Activated naive CD4-positive, alpha-beta T cell treated with Interleukin-2 at 50 U/mL for 16 hours (primary cell): ENCODE data around the gene TOPBP1.
"Not testable (repeated sequence)": the region's sequence is repeated elsewhere in the genome, so short reads cannot be mapped to it uniquely, and the experiment has no call there.

Experiments
- DNase-seq: peaks from one replicate; pipeline ENCODE4 v3.0.0-alpha.2; 2020

TOPBP1 gene

GRCh38 chr3:133673746-133674145 lies 12.0 kb upstream of the TOPBP1 start:
- no peak for DNase-seq

GRCh38 chr3:133672461-133672860 lies 10.7 kb upstream of the TOPBP1 start:
- DNase-seq, result no peak

GRCh38 chr3:133670525-133670995 lies 8.8 kb upstream of the TOPBP1 start:
- no peak for DNase-seq

GRCh38 chr3:133669949-133670524 lies 8.3 kb upstream of the TOPBP1 start:
- no peak for DNase-seq

GRCh38 chr3:133667118-133667517 lies 5.4 kb upstream of the TOPBP1 start:
- DNase-seq, result no peak

GRCh38 chr3:133665188-133665587 lies 3.4 kb upstream of the TOPBP1 start:
- DNase-seq, result not testable (repeated sequence)

- peak; percentile 4 for DNase-seq
Measured at GRCh38 chr3:133663569-133664313, 2.0 kb upstream of the TOPBP1 start.

- DNase-seq, result peak; percentile 18
Measured at GRCh38 chr3:133662278-133662651, 524 bp upstream of the TOPBP1 start.

GRCh38 chr3:133659806-133660205 lies 1.9 kb downstream of the TOPBP1 start:
- no peak for DNase-seq

GRCh38 chr3:133655731-133656515 lies 5.8 kb downstream of the TOPBP1 start:
- no peak for DNase-seq

- DNase-seq, result no peak
Measured at GRCh38 chr3:133649486-133650068, 12.2 kb downstream of the TOPBP1 start.

- DNase-seq, result no peak
Measured at GRCh38 chr3:133644768-133645167, 17.0 kb downstream of the TOPBP1 start.

- DNase-seq, result no peak
Measured at GRCh38 chr3:133643611-133644010, 18.1 kb downstream of the TOPBP1 start.

GRCh38 chr3:133641254-133641653 lies 20.5 kb downstream of the TOPBP1 start:
- no peak for DNase-seq

- no peak for DNase-seq
Measured at GRCh38 chr3:133633439-133633838, 28.3 kb downstream of the TOPBP1 start.

- DNase-seq, result no peak
Measured at GRCh38 chr3:133629146-133629545, 32.6 kb downstream of the TOPBP1 start.

- no peak for DNase-seq
Measured at GRCh38 chr3:133627789-133628188, 34.0 kb downstream of the TOPBP1 start.

- DNase-seq, result no peak
Measured at GRCh38 chr3:133620066-133620784, 41.5 kb downstream of the TOPBP1 start.

- no peak for DNase-seq
Measured at GRCh38 chr3:133611534-133611933, 50.2 kb downstream of the TOPBP1 start.

GRCh38 chr3:133610031-133610430 lies 51.7 kb downstream of the TOPBP1 start:
- DNase-seq, result no peak

- no peak for DNase-seq
Measured at GRCh38 chr3:133608388-133608787, 53.4 kb downstream of the TOPBP1 start.

GRCh38 chr3:133607816-133608215 lies 53.9 kb downstream of the TOPBP1 start:
- DNase-seq, result no peak

- no peak for DNase-seq
Measured at GRCh38 chr3:133606902-133607301, 54.8 kb downstream of the TOPBP1 start.
